CD4-positive, alpha-beta T cell treated with Interleukin-2 at 100 ng/mL for 4 hours (primary cell): Measurements from ENCODE around the gene FUT8.
A peak's percentile ranks its signal among the peaks of the same experiment; 100 is the strongest.
"Not testable (repeated sequence)": the region's sequence is repeated elsewhere in the genome, so short reads cannot be mapped to it uniquely, and the experiment has no call there.

ENCODE experiments used
- DNase-seq: peaks from one replicate; pipeline ENCODE4 v3.0.0-alpha.2; 2020; ENCODE audit warnings: low spot score

The FUT8 gene

DNA sequence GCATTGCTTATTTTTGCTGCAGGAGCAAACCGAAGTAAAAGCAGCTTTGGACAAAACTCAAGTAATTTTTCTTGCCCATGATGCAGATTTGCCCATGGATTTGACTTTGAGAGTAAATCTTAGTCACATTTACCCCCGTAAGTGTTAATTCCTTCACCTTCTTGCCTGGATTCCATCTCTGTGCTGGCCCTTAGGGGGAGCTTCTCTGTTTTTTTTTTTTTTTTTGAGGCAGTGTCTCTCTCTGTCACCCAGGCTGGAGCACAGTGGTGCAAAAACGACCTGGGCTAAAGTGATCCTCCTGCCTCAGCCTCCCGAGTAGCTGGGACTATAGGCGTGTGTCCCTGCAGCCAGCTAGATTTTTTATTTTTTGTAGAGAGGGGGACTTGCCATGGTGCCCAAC lies 210.2 kb downstream of the FUT8 start:
- DNase-seq, result no peak

DNA sequence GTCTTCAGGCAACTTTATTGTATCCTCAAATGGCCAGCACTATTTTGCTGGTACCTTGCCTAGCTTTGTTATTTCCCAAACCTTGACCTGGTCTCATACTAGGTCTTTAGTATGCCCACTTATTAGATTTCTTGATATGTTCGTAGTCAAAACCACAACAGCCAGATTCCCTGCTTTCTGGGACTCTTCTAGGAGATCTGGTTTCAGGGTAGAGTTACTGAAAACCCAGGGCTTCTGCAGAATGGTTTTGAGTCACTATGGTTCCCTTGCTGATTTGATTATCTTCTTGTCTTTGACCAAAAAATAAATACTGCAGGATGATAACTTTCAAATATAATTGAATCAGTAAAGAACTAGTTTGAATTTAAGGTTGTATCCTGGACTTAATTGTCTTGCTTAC lies 211.2 kb downstream of the FUT8 start:
- no peak for DNase-seq

DNA sequence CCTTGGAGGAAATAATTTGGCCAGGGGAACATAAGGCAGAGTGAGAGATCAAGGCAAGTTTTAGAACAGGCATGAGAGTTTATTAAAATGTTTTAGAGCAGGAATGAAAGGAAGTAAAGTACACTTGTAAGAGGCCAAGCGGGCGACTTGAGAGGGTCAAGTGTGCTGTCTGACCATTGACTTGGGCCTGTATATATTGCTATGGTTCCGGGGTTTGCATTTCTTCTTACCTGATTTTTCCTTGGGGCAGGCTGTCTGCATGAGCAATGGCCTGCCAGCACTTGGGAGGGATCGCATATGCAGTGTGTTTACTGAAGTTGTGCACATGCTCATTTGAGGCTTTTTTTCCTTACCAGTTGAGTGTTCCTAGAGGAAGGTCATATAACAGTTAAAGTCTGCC lies 214.8 kb downstream of the FUT8 start:
- no peak for DNase-seq

DNA sequence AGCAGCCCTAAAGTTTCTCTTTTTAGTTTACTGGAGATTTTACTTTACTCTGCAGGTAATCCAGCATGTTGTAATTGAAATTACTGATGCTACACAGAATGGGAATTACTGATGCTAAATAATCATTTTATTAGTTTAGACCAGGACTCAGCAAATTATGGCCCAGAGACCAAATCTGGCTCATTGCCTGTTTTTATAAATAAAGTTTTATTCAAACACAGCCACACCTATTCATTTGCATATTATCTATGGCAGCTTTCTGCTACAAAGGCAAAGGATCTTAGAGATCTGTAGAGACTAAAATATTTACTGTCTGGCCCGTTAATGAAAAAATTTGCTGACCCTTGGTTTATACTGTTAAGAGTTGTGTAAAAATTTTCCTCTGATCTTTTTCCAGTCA lies 216.1 kb downstream of the FUT8 start:
- DNase-seq, result no peak

DNA sequence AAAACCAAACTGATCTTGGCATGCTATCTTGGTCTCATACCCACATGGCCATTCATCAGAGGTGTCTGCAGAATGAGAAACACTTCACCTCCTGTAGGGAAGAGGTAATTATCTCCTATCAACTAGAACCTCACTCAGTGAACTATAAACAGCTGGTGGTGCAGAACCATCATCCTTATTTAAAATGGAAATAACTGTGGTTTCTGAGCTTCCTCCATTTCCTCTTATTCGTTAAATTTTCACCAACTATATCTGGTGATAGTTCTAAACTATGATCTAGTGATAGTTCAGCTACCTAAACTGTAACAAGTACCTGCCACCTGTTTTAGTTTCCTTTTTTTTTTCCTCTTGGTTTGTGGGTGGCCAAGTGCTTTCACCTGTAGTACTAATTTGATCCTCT lies 218.5 kb downstream of the FUT8 start:
- no peak for DNase-seq

DNA sequence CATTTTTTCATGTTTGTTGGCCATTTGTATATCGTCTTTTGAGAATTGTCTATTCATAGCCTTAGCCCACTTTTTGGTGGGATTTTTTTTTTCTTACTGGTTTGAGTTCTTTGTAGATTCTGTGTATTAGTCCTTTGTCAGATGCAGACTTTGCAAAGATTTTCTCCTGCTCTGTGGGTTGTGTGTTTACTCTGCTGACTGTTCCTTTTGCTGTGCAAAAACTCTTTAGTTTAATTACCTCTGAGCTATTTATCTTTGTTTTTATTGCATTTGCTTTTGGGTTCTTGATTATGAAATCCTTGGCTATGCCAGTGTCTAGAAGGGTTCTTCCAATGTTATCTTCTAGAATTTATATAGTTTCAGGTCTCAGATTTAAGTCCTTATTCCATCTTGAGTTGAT lies 220.0 kb downstream of the FUT8 start:
- no peak for DNase-seq

DNA sequence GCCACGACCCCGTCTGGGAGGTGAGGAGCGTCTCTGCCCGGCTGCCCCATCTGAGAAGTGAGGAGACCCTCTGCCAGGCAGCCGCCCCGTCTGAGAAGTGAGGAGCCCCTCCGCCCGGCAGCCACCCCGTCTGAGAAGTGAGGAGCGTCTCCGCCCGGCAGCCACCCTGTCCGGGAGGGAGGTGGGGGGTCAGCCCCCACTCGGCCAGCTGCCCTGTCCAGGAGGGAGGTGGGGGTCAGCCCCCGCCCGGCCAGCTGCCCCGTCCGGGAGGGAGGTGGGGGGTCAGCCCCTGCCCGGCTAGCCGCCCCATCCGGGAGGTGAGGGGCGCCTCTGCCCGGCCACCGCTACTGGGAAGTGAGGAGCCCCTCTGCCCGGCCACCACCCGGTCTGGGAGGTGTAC lies 221.1 kb downstream of the FUT8 start:
- DNase-seq, result not testable (repeated sequence)

DNA sequence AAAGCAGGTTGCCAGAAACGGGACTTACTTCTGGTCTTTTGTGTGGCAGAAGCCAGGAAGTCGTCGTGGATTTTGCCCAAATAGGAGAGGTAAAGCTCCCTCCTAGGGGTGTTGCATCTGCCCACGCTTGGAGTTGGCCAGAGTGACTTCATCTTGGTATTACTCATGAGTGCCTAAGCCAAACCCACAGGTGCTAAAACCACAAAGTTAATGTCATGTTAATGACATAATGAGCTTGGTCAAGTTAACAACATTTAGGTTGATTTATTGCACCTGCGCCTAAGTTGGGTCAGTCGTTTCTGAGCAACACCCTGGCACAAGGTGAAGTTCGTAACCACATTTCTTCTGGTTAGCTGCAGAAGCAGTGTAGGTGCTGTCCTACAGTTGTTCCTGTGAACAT lies 225.2 kb downstream of the FUT8 start:
- DNase-seq, result peak; percentile 49

DNA sequence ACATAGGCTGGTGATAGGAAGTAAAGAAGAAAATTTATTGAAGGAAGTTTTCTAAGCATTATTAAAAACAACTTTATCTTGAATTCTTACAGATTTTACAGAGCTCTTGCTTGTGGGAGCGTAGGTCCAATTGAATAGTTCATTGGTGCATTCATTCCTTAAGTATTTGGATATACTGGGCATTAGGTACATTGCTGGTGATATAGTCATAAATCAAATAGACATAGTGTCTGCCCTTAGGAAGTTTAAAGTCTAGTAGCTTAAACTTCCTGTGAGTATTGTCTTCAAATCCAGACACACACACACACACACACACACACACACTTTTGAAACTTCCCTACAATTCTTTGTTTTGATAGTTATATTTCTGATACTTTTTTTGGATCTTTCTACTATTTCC lies 226.7 kb downstream of the FUT8 start:
- no peak for DNase-seq

DNA sequence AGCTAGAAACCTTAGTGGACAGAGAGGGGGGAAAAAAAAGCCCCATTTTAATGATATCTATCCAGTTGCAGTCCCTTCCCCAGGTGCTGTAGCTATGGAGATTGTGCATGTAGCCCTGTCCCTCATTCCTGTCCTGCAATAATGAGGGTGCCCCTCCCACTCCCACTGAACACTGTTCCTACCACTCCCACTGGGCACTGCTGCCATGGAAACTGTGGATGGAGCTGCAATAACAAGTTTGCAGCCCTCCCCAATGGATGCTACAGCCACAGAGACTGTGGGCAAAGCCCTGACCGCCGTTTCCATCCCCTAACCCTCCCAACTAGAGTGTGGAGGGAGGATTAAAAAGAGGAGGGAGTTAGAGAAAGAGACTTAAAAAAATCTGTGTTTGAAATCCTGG lies 238.3 kb downstream of the FUT8 start:
- no peak for DNase-seq

DNA sequence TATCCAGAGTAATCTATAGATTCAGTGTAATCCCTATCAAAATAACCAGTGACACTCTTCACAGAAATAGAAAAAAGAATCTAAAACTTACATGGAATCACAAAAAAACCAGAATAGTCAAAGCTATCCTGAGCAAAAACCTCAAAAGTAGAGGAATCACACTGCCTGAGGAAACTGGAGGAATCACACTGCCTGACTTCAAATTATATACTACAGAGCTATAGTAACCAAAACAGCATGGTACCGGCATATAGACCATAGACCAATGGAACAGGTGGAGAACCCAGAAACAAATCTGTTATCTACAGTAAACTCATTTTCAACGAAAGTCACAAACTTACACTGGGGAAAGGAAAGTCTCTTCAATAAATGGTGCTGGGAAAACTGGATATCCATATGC lies 244.0 kb downstream of the FUT8 start:
- DNase-seq, result no peak

DNA sequence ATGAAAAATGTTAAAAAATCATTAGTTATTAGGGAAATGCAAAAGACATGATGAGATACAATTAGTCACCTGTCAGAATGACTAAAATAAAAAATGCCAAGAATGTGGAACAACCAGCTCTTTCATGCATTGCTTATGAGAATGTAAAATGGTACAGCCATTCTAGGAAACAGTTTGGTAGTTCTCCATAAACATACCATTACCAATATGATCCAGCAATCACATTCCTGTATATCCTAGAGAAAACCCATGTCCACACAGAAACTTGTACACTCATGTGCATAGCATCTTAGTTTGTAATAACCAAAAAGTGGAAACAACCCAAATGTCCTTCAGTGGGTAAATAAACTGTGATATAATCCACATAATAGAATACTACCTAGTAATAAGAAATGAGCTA lies 245.7 kb downstream of the FUT8 start:
- no peak for DNase-seq

DNA sequence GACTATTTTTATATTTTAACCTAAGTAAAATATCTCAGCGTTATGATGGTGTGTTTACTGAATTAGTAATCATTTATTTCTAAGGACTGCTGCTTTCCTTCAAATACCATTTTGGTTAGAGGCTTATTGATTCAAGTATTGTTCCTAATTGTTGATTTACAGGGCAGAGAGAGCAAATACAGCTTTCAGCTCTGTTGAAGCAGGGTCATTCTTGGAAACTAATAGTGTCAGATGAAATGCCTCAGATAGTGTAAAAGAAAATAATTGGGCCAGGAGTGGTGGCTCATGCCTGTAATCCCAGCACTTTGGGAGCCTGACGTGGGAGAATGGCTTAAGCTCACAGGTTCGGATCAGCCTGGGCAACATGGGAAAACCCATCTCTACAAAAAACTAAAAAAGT lies 249.3 kb downstream of the FUT8 start:
- DNase-seq, result no peak

DNA sequence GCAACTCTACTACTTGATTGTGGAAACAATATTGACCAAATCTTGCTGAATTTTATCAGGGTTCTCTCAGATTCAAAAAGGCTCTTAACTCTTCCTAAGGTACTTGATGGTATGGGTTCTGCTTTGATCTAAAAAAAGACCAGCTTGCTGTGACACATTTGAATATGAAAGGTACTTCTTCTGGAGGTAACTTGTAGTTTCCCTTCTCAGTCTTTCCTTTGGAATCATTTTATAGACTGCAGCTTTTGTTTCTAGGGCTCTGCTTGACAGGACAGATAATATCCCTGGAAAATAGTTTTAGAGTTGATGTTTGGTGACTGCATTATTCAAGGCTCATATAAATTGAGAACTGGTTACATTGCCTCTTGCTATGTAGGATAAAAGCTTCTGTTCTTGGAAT lies 251.9 kb downstream of the FUT8 start:
- no peak for DNase-seq

DNA sequence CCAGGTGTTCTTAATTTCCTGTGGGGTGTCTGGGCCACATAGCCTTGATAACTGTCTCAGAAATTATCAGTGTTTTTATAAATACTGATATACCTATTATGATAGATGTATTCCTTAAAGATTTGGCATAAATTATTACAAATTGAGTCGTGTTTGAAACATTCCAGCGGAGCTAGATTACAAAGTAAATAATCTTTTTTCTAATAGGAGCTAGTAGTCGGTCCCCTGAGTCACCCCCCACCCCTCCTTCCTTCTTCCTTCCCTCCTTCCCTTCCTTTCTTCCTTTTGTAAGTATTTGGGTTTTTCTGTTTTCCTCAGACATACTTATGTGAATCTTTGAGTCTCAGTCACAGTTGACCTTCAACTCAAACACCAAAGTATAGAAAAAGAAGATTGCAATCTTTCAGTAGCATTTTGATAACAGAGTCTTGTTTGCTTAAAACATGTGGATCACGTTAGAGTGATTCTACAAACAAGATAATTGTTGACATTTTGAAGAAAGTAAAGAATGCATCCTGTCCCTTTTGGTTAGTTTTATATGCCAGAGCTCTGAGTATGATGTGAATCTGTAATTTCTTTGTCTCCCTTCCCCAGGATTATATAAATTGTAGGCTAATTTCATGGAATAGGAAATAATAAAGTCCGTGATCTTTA lies 264.0 kb downstream of the FUT8 start:
- DNase-seq, result no peak

DNA sequence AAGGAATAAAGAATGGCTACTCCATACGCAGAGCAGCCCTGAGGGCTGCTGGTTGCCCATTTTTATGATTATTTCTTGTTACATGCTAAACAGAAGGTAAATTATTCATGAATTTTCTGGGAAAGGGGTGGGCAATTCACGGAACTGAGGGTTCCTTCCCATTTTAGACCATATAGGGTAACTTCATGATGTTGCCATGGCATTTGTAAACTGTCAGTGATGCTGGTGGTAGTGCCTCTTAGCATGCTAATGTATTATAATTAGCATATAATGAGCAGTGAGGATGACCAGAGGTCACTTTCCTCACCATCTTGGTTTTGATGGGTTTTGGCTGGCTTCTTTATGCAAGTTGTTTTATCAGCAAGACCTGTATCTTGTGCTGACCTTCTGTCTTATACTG lies 273.0 kb downstream of the FUT8 start:
- no peak for DNase-seq

DNA sequence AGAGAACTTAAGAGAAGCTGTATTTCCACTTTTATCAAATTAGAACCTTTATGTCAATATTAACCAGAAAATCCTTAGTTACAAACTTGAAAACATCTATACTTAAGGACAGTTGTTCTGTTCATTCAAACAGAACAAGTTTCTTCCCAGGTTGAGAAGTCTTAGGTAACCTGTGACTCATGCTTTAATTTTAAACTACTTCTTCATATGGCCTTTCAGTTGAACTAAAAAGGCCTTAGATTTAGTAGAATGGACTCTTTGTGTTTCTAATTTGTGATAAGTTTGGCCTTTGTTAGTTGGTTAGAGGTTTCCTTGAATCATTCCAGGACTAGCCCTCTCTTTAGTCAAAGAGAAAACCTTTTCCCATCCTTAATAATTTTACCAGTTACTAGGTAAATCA lies 274.2 kb downstream of the FUT8 start:
- no peak for DNase-seq

DNA sequence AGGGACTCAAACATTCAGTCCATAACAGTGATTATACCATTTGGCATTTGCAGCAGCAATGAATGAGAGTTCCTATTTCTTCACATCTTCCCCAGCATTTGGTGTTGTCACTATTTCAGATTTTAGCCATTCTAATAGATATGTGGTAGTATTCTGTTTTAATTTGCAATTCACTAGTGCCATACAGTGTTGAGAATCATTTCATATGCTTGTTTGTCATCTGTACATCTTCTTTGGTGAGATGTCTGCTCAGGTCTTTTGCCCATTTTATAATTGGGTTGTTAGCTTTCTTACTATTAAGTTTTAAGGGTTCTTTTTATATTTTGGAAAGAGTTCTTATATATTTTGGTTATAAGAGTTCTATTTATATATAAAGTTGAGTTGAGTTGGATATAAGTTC lies 276.5 kb downstream of the FUT8 start:
- no peak for DNase-seq

DNA sequence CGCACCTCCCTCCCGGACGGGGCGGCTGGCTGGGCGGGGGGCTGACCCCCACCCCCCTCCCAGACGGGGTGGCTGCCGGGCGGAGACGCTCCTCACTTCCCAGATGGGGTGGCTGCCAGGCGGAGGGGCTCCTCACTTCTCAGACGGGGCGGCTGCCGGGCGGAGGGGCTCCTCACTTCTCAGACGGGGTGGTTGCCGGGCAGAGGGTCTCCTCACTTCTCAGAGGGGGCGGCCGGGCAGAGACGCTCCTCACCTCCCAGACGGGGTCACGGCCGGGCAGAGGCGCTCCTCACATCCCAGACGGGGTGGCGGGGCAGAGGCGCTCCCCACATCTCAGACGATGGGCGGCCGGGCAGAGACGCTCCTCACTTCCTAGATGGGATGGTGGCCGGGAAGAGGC lies 280.0 kb downstream of the FUT8 start:
- not testable (repeated sequence) for DNase-seq

DNA sequence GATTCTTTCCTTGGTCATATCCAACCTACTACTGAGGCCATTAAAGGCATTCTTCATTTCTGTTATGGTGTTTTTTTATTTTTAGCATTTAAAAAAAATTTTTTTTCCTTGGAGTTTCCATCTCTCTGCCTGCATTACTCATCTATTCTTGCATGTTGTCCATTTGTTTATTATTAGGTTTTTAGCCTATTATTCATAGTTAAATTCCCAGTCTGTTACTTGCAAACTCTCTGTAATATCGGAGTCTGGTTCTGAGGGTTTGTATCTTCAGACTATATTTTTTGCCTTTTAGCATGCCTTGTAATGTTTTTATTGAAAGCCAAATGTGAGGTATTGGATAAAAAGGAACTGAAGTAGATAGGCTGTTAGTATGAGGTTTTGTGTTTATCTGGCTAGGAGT lies 284.3 kb downstream of the FUT8 start:
- DNase-seq, result no peak

DNA sequence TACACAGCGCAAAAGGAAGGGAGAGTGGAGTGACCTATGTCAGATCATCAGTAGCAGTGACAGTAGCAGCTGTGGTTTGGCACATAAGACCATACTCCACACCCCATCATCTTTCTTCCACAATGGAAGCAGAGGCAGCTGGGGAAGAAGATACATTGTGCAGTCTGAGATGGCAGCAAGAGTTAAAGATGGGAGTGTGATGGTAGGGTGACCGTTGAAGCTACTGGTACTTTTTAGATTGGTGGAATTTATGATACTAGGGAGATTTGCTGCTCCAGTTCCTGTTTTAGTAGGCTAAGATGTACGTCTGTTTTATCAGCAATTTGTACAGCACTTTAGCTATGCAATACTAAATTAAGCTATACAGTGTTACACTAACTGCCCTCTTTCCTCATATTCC lies 291.0 kb downstream of the FUT8 start:
- no peak for DNase-seq

DNA sequence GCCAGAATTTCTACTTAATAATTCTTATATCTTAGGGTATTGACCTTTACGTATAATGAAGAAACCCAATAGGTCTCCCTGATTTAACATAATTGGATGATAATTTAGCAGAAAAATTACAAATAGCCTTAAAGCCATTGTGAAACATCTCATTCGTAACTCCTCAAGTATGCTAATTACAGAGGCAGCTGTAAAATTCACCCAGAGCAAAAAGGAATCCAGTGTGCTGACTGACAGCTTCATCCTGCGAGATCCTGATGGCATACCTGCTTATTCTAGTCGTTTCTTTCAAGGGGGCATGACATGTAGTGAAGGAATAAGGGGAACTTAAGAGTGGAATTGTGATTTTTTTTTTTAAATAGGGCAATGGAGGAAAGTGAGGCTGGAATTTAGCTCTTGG lies 291.5 kb downstream of the FUT8 start:
- no peak for DNase-seq

DNA sequence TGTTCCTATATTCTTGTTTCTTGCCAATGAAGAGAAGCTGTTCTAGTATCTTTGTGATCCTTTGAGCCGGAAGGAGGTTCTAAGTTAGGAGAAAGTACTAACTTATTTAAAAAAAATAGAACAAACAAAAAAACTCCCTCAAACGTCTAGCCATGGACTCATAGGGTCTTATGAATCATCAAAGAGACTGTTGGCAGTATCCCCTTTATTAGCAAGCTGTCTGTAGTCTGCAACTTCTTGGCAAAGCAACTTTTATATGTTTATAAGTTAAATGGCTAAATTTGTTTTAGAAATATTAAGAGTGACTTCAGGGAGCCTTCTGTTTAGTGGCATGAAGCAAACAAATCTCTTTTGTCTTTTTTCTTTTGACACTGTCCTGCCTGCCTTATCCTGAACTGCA lies 291.9 kb downstream of the FUT8 start:
- no peak for DNase-seq

DNA sequence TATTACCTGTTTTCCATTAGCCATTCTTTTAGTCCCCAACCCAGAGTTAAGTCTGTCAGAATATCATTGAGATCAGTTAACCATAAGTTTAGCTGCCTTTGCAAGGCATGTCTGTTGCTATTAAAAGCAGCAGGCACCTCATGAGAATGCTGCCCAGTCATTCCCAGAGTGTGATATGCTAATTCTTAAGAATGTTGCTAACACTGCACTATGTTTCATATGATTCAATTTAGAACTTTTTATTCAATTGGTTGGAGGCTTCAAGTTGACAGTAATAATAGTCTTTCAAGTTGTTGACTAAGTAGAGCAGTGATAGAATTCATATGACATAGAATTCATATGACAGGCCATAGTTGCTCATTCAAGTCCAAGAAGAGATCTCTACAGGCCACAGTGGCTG lies 292.3 kb downstream of the FUT8 start:
- DNase-seq, result no peak

DNA sequence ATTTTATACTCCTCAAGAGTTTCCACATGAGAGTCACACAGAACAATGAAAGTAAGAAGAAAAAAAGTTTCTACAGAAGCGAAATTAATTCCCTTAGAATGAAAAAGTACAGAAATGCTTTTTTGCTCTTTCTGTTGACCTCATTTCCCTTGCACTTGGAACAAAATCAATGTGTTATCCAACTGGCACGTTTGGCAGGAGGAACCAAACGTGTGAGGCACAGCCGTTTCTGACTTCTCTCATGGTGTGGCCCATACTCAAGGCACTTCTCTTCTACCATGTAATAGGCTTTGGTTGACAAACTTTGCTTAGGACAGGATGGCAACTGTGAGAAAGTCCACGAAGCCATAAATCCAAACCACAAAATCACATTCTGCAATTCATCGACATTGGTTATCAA lies 297.0 kb downstream of the FUT8 start:
- DNase-seq, result no peak
